Stimulated activated CD4-positive, alpha-beta T cell treated with anti-CD3 and anti-CD28 coated beads, Interleukin-1b, Interleukin-23, amount 100 ng/mL, for 4 hours (primary cell): ENCODE data around the gene GPANK1.
"Not testable (repeated sequence)": the region's sequence is repeated elsewhere in the genome, so short reads cannot be mapped to it uniquely, and the experiment has no call there.

Experiments used
- DNase-seq, 2 donors: peaks; one replicate each; pipeline ENCODE4 v3.0.0-alpha.2; 2020; ENCODE audit warnings: low read depth in 2 of 2

The GPANK1 gene

GRCh38 chr6:31664790-31665500 lies at the start of gene GPANK1:
TSS of gene GPANK1 (minus strand) at chr6:31664997. CDS start at chr6:31664478, 519 bp downstream.
- DNase-seq, result peak; percentile 72 to 83

GRCh38 chr6:31713991-31714684 lies 49.3 kb upstream of the GPANK1 start:
- no peak for DNase-seq

- no peak for DNase-seq
Measured at GRCh38 chr6:31713465-31713864, 48.7 kb upstream of the GPANK1 start.

GRCh38 chr6:31712296-31712695 lies 47.5 kb upstream of the GPANK1 start:
- DNase-seq, result no peak

- no peak for DNase-seq
Measured at GRCh38 chr6:31711233-31711632, 46.4 kb upstream of the GPANK1 start.

GRCh38 chr6:31710523-31711219 lies 45.9 kb upstream of the GPANK1 start:
- DNase-seq, result no peak

GRCh38 chr6:31709157-31709556 lies 44.4 kb upstream of the GPANK1 start:
- not testable (repeated sequence) for DNase-seq

- no peak for DNase-seq
Measured at GRCh38 chr6:31708224-31708623, 43.4 kb upstream of the GPANK1 start.

- DNase-seq, result no peak
Measured at GRCh38 chr6:31707701-31708100, 42.9 kb upstream of the GPANK1 start.

GRCh38 chr6:31706599-31706998 lies 41.8 kb upstream of the GPANK1 start, which contains the start of gene LY6G6F:
TSS of gene LY6G6F (plus strand) at chr6:31706866. CDS start at chr6:31706907, 41 bp downstream.
- no peak for DNase-seq

- no peak for DNase-seq
Measured at GRCh38 chr6:31705931-31706330, 41.1 kb upstream of the GPANK1 start.

- peak; percentile 94 to 95 for DNase-seq
Measured at GRCh38 chr6:31702819-31703716, 38.3 kb upstream of the GPANK1 start, which contains the start of gene ABHD16A. TSS of gene ABHD16A (minus strand) at chr6:31703324. CDS start at chr6:31703281, 43 bp downstream.

- peak in 1 of 2 donors; percentile 19 for DNase-seq
Measured at GRCh38 chr6:31702405-31702818, 37.6 kb upstream of the GPANK1 start.

GRCh38 chr6:31701666-31702404 lies 37.0 kb upstream of the GPANK1 start:
- no peak for DNase-seq

- no peak for DNase-seq
Measured at GRCh38 chr6:31700740-31701401, 36.1 kb upstream of the GPANK1 start.

- DNase-seq, result no peak
Measured at GRCh38 chr6:31697555-31697954, 32.8 kb upstream of the GPANK1 start.

- no peak for DNase-seq
Measured at GRCh38 chr6:31693535-31693934, 28.7 kb upstream of the GPANK1 start.

- no peak for DNase-seq
Measured at GRCh38 chr6:31692886-31693285, 28.1 kb upstream of the GPANK1 start.

GRCh38 chr6:31692353-31692752 lies 27.6 kb upstream of the GPANK1 start:
- no peak for DNase-seq

- DNase-seq, result no peak
Measured at GRCh38 chr6:31691564-31692108, 26.8 kb upstream of the GPANK1 start.
